HuH-7 (cell line): ENCODE measurements around the gene ARAP1.

Experiments
- DNase-seq: peaks from one replicate; pipeline ENCODE4 v3.0.0; 2011; ENCODE audit warnings: low spot score

The ARAP1 gene

DNA sequence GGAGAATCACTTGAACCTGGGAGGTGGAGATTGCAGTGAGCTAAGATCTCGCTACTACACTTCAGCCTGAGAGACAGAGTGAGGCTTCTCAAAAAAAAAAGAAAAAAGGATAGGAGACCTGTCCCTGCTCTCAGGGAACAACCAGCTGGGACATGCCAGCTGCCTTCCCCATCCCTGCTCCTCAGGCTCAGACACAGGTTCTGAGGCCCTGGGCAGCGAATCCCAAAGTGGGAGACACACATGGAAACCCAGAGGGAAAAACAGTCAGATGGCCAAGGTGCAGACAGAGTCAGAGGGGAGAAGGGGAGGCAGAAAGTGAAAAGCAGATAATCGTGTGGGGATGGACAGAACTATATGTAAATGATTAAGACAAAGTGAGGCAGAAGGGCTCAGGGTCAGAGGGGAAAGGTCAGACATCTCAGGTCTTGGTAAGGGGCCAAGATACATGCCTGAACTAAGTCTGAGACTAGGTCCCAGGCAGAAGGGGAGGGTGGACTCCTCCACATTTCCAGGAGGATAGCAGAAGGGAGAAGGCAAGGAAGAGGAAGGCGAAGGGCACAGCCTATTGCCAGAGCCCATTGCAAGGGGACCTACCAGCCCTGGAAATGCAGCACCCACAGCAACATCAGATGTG lies 27.4 kb upstream of the ARAP1 start:
- DNase-seq = no peak

DNA sequence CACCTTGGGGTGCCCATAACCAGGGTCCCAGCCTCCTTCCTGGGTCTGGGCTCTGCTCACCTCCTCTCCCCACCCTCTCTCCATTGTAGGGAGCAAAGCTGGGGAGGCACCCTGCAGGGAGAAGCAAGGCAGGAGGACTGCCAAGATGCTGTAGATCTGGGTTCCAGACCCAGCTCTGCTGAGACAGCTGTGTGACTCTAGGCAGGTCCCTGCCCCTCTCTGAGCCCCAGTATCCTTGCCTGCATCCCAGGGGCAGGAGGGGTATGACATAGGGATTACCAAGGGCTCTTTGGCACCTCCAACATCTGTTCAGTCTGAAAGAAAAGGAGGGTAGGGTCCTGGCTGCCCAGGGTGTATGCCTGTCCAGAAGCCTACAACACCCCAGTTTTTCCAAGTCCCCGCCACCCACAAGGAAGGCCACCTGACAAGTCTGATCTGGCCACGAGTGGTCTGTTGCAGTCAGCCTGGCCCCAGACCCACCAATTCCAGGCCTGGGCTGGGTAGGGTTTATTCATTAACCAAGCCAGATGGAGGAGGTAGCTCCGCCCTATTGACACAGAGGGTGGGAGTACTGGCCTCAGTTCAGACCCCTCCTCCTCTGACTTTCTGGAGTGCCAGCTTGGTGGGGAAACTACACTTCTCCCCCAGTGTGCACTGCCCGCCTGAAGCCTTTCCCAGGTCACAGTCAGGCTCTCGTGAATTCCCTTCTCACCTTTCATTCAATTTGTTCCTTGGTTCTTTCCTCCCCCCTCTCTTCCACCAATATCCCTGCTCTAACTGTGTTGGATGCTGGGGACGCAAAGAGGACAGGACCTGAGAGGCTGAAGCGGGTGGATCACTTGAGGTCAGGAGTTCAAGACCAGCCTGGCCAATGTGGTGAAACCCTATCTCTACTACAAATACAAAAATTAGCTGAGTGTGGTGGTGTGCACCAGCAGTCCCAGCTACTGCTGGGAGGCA lies 26.6 kb upstream of the ARAP1 start:
- DNase-seq = peak; percentile 87

DNA sequence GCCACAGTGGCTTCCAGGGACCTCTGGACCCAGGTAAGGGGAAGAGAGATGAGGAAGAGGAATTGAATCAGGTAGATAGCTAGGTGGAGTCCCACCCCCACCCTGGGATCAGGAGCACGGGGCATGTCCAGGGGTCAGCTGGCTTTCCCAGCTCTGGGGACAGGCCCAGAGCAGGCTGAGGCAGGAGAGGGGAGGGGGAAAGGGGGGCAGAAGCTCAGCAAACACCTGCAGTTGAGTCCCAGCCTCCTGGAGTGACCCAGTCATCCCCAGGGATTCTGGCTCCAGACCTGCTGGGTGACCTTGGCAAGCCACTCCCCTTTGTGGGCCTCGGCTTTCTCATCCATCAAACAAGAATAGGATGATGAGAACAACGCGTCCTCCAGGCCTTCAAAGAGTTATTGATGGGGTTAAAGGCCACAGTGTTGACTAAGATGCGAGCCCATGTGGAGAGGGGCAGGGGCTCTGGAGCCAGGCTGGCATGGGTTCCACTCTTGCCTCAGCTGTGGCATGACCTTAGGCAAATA lies 25.6 kb upstream of the ARAP1 start:
- DNase-seq = no peak

DNA sequence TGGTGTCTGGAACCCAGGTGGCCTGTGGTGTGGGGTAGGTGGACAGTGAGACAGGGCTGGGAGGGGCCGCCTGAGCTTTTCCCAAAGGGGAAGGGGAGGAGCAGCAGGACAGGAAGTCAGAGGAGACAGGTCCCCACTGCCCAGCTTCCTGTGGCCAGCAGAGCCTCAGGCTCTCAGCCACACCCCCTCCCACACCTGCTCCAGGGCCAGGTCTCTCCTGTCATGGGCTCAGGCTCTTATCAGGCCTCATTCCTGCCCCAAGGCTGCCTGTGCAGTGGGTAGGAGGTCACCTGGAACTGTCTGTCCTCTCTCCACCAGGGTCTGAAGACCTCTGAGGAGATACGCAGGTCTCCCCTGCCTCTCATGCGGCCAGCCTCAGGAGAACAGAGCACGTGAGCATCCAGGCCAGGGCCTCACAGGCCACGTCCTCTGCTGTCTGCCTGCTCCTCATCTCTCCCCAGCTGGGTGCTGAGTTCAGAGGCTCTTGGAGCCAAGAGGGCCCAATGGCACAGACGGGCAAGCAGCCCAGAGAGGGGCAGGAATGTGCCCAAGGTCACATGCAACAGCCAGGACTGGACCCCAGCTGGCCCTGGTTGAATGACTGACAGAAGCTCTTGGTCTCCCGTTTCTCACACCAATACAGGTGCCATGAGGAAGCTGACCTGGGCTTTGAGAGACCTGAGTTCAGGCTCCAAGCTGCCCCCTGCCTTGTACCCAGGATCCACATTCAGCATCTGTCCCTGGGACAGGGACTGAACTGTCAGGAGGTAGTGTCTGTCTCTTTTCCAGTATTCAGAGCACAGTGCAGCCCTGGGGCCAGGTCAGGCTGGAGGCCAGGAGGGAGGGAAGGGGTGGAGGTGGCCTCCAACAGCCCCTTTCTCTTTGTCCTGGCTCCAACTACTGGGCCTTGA lies 24.9 kb upstream of the ARAP1 start:
- DNase-seq = no peak

DNA sequence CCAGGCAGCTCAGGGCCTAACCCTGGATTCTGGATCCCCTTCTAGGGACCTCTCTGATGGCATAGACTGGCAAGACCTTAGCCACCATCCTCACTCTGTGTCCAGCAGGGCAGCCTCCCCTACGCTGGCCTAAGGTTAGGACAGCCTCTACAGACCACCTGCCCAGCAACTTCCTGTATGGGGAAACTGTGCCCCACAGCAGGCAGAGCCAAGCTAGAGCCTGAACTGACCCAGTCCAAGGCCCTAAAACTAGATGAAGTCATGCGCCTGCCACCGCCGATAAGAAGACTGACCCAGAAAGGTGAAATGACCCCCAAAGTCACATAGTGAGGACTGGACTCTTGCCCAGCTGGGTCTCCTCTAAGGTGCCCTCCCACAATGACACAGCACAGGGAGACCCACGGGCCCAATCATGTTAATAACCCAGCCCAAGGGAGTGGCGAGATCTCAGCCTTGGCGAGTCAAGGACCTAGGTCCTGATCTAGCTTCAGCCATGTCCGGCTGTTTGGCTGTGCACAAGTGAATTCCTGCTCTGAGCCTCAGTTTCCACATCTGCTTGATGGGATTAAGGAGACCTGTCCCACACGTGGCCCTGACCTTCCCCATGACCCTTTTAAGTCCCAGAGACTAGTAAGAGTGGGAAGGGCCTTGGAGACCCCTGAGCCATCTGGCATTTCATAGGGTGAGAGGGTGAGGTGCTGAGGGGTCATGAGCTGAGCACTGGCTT lies 24.1 kb upstream of the ARAP1 start:
- DNase-seq = no peak

DNA sequence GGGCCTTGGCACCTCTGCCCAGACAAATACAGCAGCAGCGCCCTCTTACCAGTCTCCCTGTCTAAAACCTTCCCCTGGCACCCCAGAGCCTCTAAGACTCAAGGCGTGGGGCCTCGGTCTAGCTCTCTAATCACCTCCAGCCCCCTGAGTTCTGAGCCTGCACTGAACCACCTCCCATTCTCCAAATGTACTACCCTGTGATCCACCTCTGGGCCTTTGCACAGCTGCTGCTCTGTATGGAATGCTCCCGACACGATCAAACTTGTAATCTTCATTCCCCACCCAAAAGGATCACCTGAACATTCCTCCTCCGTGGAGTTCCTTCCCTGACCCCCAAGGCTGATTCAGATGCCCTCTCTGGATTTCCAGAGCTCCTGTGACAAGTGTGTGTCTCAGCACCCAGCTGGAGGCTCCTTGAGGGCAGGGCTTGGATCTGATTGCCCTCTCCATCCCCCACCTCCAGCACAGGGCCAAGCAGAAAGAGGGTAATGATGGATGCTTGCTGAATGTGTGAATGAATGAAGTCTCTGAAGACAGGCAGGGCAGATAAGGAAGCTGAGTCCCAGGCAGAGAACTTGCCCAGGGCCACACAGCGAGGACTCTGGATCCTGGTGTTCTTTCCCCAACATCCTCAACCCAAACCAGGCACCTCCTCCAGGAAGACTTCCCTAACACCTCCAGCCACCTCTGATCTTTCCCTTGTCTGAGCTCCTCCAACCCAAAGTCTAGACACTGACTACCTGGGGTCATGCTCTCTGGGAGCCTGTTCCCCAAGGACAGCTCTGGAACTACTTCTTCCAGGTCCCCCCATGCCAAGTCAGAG lies 23.3 kb upstream of the ARAP1 start:
- DNase-seq = no peak

DNA sequence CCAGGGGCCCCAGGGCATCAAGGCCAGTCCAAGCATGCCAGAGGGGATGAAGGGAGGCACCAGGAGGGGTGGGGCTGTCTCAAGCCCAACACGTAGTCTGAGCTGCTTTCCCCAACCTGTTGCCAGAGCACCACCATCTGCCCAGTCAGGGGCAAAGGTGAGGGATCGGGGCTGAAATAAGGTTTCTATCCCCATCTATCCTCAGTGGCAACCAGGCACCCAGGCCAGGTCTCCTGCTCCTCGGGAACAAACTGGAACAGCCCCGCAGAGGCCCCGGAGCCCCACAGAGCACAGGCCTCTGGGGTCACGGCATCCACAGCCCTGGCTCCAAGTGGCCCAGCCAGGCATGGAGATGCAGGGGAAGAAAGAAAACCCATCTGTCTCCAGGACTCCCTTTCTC lies 22.3 kb upstream of the ARAP1 start:
- no peak for DNase-seq

DNA sequence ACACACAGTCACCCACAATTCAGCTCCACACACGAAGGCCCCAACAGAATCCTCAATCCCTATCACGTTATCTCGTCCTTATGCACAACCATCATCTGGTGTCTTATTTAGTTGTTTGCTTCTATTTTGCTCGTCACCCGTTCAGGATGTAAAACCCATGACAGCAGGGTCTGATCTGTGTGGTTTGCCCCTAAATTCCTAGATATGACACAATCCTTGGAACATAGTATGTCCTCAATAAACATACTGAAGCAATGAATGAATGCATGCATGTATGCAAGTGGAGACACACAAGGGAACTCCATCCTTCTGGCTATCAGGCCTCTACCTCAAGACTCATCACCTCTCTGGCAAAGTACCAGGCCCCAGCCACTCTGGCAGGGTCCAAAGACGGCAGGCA lies 21.5 kb upstream of the ARAP1 start:
- DNase-seq = no peak

DNA sequence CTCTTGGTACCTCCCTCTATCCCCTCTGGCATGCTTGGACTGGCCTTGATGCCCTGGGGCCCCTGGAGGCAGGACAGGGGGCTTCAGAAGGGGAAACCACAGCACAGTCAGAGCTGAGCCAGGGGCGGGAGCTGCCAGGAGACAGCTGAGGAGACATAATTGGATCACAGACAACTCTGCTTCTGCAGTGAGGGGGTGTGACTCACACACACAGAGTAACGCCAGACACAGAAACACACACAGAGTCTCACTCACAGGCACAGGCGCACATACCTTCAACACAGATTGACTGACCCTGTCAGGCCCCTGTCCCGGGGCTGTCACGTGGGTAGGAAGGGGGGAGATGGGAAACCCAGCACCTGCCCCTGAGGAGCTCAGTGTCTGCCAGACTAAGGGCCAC lies 21.1 kb upstream of the ARAP1 start:
- DNase-seq = no peak

DNA sequence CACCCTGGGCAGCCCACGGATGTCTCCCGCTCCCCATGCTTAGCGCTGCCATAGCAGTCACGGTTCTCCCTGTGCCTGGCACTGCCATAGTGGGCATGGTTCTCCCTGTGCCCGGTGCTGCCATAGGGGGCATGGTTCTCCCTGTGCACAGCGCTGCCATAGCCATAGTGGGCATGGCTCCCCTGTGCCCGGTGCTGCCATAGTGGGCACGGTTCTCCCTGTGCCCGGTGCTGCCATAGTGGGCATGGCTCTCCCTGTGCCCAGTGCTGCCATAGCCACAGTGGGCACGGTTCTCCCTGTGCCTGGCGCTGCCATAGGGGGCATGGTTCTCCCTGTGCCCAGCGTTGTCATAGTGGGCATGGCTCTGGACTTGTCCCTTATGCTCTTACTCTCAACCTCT lies 19.9 kb upstream of the ARAP1 start:
- no peak for DNase-seq

DNA sequence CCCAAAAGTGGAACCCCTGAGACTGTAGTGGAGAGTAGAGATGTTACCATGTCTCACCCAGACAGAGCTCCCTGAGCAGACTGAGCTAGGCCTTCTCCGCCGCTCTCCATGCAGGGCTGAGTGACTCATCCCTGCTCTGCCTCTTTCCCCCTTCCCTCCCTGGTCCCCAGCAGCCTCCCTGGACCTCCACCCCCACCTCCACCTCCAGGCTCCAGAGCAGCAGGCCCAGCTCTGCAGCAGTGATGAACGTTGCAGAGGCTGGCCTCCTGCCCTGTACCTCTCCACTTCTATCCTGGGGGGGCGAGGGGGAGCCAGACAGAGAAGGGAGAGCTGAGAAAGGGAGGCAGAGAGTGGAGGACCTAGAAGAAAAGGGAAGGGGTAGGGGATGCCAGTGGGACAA lies 19.3 kb upstream of the ARAP1 start:
- DNase-seq = no peak

DNA sequence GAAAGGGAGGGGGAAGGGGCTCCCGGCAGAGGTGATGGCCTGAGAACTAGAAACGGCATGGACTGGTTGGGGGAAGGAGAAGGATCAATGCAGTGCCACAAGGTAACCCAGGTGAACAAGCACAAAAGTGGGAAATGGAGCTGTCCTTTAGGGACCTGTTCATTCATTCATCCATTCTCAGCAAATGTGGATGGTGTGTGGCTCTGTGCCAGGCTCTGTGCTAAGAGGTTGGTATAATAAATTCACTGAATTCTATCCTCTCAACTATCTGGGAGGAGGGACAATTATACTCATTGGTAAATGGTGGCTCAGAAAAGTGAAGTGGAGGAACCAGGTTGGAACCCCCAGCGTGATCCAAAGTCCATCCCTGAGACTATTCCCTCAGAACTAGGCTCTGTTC lies 18.6 kb upstream of the ARAP1 start:
- no peak for DNase-seq

DNA sequence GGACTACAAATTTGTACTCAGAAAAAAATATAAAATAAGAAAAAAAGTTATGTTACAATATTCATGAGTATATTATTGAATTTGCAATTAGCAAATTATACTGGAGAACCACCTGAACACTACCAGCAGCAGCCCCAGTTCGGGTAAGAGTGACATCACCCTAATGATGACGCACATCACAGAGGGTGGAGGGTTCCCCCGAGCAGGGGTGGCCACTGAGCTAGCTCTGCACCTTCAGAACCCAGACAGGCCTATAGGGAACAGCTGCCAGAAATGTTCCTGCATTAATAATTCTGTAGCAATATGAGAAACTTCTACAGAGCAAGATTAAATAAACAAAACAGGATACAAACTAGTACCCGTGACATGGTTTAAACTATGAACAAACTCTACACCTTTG lies 17.5 kb upstream of the ARAP1 start:
- DNase-seq = no peak

DNA sequence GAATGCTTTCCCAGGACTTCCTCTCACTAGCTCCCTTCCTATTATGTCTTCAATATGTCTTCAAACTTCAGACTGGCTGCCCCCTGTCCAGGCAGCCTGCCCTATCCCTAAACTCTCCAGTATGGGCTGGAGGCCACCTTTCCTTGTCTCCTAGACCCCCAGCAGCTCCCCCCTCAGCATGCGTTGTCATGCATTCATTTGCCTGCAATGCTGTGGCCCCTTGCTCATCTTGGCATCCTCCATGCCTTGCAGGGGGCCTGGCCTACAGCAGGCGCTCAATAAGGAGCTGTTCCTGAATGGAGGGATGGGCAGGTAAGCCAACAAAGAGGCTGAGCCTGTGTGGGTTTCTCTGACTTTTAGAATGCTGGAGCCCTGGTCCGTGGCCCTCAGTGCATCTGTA lies 16.4 kb upstream of the ARAP1 start:
- no peak for DNase-seq

DNA sequence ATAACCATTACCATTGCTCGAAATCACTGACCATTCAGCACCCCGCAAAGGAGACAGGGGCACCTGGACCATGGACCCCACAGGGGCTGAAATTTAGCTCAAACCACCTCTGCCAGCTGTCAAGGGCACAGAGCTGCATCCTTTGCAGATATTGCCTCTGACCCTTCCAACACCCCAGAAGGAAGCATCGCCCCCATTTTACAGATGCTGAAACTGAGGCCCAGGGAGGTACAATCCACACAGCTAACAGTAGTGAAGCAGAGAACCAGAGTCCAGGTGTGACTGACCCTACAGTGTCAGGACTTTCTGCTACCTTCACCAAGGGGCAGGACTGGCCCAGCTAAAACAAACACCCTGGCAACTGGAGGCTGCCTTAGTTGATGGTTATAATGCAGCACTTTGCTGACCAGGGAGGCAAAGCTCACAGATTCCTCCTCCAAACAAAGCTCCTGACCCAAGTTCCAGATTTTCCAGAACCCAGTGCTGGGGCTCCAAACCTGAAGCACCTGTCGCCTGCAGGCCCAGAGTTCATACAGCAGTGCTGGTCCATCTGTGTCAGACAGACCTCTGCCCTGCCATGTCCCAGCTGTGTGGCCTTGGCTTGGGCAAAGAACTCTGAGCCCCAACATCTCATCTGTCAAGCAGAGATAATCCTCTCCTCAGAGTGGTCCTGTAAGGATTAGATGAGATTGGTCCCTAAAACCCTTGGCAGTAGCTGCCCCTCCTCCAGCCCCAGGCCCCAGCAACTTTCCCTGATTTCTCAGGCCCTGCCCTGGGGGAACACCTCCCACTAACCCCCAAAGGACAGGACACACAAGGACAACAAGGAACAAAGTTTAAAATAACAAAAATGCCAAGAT lies 15.2 kb upstream of the ARAP1 start:
- DNase-seq = no peak

DNA sequence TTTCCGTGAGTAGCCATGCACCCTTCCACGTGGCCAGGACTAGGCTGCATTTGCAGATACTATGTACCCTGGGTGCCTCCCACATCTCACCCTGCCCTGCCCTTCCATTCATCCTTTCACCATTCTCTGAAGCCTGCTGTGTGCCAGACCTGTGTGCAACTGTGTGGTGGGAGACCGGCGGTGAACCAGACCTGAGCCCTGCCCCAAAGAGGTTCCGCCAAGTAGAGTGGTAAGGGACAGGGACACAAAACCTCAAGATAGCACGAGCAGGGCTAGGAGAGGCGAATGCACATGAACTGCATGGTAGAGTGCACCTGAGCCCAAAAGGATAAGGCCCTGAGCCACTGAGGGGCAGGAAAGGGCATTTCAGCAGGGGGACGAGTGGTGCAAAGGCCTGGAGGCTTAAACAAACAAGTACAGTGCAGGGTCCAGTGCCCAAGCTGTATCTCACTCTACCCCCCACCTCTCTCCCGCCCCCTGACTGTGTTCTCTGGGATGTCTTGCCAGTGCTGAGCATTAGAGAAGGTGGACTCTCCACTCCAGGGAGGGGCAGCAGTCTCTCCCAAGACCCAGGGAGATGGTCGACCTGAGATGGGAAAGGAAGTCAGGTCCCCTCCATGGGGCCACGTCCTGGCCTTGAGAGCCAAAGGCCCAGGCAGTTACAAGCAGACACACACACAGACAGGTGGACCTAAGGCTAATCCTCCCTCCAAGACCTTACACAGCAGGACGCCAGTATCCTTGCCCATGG lies 14.1 kb upstream of the ARAP1 start:
- no peak for DNase-seq

DNA sequence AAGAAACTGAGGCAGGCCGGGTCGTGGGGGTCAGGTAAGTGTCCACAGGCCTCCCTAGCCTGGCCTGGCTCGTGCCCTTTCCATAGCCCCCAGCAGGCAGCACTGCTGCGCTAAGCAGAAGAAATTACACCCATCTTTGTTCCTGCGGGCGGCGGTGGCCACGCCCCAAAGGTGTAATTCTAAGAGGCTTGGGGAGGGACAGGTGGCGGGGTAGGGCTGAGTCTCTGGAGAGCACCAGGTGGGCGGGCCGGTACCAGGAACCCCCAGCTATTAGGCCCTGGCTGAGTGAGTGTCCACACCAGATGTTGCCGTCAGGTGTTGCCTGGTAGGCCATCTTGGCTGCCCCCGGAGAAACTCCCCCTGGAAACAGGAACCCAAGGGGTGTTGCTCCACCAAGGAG lies 12.3 kb upstream of the ARAP1 start:
- no peak for DNase-seq

DNA sequence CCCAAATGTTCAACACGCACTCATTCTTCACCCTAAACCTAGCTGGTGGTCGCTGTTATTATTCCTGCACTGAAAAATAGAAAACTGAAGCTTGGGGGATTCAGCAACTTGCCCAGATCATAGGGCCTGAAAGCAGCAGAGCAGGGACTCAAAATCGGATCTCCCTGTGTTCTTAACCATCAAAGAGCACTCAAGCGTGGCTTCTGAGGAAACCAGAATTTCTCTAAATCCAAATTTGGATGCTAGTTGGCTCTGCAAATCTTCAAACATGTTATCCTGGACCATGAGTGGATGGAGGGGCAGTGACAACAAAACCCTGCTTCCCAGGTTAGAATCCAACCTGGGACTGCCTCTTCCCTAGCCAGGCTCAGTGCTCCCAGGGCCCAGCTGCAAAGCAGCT lies 11.6 kb upstream of the ARAP1 start:
- DNase-seq = no peak
